Upper lobe of left lung (tissue), 6 donors: ENCODE measurements around the gene HINFP. TPM values are rescaled to one million over a fixed set of nuclear protein-coding genes. Genes with fewer than 3 reads are reported as not detected.

Experiments used
- ATAC-seq, 2 donors: fragments of 200-7000 bp; cut with Tn5 transposase; one replicate each; pipeline ENCODE4 v1.9.1; 2022; ENCODE audit warnings: mild to moderate bottlenecking in 2 of 2, moderate library complexity in 2 of 2; ENCODE audit not compliant: low FRiP score in 2 of 2
- DNase-seq, 2 donors: peaks; one replicate each; pipeline ENCODE4 v3.0.0-alpha.2; 2019 to 2020
- H3K27ac ChIP-seq, 4 donors: fragments of 200-600 bp; sonication (generic); one replicate each; pipeline ENCODE4 v1.5.1; 2016 to 2019
- H3K27me3 ChIP-seq, 4 donors: fragments of 200-600 bp; sonication (generic); one replicate each; pipeline ENCODE4 v1.5.1; 2017 to 2019
- H3K36me3 ChIP-seq, 4 donors: fragments of 200-600 bp; sonication (generic); one replicate each; pipeline ENCODE4 v1.5.1; 2016 to 2019
- H3K4me1 ChIP-seq, 4 donors: fragments of 200-600 bp; sonication (generic); one replicate each; pipeline ENCODE4 v1.5.1; 2018 to 2019
- H3K4me3 ChIP-seq, 4 donors: fragments of 200-600 bp; sonication (generic); one replicate each; pipeline ENCODE4 v1.5.1; 2017 to 2019; ENCODE audit warnings: mild to moderate bottlenecking in 2 of 4, moderate library complexity in 1 of 4
- H3K9me3 ChIP-seq, 4 donors: fragments of 200-600 bp; sonication (generic); one replicate each; pipeline ENCODE4 v1.5.1; 2018 to 2019
- EP300 ChIP-seq, 4 donors: sonication (generic); formaldehyde crosslinking; IDR thresholded peaks; one replicate each; pipeline ENCODE4 v1.5.1; 2017; ENCODE audit warnings: antibody characterized with exemption in 4 of 4, control low read depth in 2 of 4
- POLR2A ChIP-seq, 4 donors: fragments of 450-650 bp; IDR thresholded peaks; one replicate each; pipeline ENCODE4 v1.5.1; 2016 to 2017; ENCODE audit warnings: antibody characterized with exemption in 4 of 4, mild to moderate bottlenecking in 2 of 4
- POLR2AphosphoS5 ChIP-seq, 2 donors: sonication (generic); formaldehyde crosslinking; IDR thresholded peaks; one replicate each; pipeline ENCODE4 v1.5.1; 2017; ENCODE audit warnings: antibody characterized with exemption in 2 of 2
- WGBS, 2 donors: methylation state at CpG; one replicate each; pipeline ENCODE4 v1.1.5; 2017 to 2018; 5-methylcytosine and 5-hydroxymethylcytosine counted together
- total RNA-seq, 6 donors: library from RNA; depleted of rRNA in 4 of 6; stranded (reverse); fragments of >200 nt in 4 of 6; gene quantifications; one replicate each; pipeline versions ENCODE4 v1.1.0 to v1.2.1, GENCODE V29; 2016 to 2021
- TF ChIP-seq, protein P1 (sequence below), 6 experiments: fragments of 450-650 bp in 4 of 6; fragments of 200-600 bp in 2 of 6; sonication (generic) in 2 of 6; IDR thresholded peaks; one replicate each; pipeline ENCODE4 v1.5.1; 2016 to 2019; ENCODE audit warnings: antibody characterized with exemption in 6 of 6
- donor health status: DM: no; HTN: no; CAD: no; lungs with moderate emphysema.
- donor health status: DM: no; HTN: yes; CAD: no; lungs with severe emphysema.

HINFP gene
- total RNA-seq, 6 donors from 2014 or later: 22.3 to 90.1 (median 25.6) TPM

DNA sequence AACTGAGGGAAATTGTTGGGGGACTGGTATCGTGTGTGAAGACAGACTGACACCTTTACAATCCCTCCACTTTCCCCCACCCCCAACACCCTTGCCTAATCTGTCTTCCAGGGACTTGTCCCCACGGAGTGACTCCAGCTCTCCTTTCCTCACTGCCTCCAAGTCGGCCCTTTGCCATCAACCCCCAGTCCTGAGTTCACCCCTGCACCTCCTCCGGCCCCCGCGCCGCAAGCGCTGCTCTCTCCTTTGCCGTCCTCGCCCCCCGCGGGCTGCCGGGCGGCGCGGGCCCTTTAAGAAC, 27.3 kb downstream of the HINFP start:
- H3K27ac ChIP-seq: peak overlapping the region in 1 of 4 donors; percentile 14
- peaks cover 12 to 24% (median 16%) of the 10 kb centered on the region in 4 donors for H3K4me1 ChIP-seq
- H3K36me3 ChIP-seq: no peaks in the 10 kb centered on the region
- peak overlapping the region; percentile 55 to 66 (median 62) for H3K4me3 ChIP-seq
- ATAC-seq (no peak), DNase-seq (no peak)
- WGBS, 2 donors: 2 to 5% methylated on average over 10 to 16 of the region's 16 CpGs
- no peaks in the 10 kb centered on the region for H3K9me3 ChIP-seq
- H3K27me3 ChIP-seq: peaks cover 0 to 23% (median 13%) of the 10 kb centered on the region in 4 donors
- TF ChIP-seq POLR2AphosphoS5 (IDR thresholded peaks at IDR 0.05): no peak
- TF ChIP-seq EP300 (IDR thresholded peaks at IDR 0.05): no peak
- TF ChIP-seq, protein P1, sequence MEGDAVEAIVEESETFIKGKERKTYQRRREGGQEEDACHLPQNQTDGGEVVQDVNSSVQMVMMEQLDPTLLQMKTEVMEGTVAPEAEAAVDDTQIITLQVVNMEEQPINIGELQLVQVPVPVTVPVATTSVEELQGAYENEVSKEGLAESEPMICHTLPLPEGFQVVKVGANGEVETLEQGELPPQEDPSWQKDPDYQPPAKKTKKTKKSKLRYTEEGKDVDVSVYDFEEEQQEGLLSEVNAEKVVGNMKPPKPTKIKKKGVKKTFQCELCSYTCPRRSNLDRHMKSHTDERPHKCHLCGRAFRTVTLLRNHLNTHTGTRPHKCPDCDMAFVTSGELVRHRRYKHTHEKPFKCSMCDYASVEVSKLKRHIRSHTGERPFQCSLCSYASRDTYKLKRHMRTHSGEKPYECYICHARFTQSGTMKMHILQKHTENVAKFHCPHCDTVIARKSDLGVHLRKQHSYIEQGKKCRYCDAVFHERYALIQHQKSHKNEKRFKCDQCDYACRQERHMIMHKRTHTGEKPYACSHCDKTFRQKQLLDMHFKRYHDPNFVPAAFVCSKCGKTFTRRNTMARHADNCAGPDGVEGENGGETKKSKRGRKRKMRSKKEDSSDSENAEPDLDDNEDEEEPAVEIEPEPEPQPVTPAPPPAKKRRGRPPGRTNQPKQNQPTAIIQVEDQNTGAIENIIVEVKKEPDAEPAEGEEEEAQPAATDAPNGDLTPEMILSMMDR (IDR thresholded peaks at IDR 0.05): no peak
- TF ChIP-seq POLR2A (IDR thresholded peaks at IDR 0.05): no peak

DNA sequence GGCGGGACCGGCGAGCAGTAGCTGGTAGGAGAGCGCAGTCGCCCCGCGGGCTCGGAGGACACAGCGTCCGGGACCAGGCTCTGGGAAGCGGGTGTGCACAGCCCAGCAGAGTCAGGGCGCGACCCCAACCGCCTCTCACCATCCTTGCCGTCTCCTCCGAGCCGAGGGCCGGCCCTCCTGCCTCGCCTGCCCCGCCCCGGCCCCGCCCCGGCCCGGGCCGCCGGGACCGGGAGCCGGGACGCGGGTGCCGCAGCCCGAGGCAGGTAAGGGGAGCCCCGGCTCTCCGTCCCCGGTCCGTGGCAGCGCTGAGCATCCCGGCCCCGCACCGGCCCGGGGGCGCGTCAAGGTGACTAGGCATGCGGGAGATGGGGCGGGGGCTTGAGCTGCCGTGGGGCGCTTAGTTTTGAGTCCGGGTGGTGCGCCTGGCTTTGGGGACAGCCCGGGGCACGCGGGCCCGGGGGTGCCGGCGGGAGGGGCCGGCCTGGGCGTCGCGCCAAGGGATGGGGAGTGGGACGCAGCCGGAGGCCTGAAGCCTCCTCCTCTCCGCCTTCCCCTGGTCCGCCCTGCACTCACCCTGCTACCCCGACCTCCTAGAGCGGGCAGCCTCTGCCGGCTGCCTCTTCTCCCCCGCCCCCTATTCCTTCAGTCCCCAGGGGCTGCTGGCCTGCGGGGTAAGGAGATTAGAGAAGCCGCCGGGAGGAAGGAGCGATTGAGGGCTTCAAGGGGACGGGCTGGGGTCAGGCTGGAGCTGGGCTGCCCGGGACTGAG, 27.8 kb downstream of the HINFP start, which contains the start of gene ABCG4:
TSS of gene ABCG4 (plus strand) at position 35 of the 768 bp plus-strand sequence. CDS start 914 bp downstream, outside the sequence.
- TF ChIP-seq, protein P1 (IDR thresholded peaks at IDR 0.05): no peak
- TF ChIP-seq EP300 (IDR thresholded peaks at IDR 0.05) (no peak), POLR2A (IDR thresholded peaks at IDR 0.05) (no peak), POLR2AphosphoS5 (IDR thresholded peaks at IDR 0.05) (no peak)
- peak within 1 kb of the TSS in 1 of 4 donors; percentile 14 for H3K27ac ChIP-seq
- H3K36me3 ChIP-seq: no peaks in the 10 kb centered on the region
- no peaks in the 10 kb centered on the region for H3K9me3 ChIP-seq
- ATAC-seq (peak in 1 of 2 donors; percentile 56), DNase-seq (peak in 1 of 2 donors; percentile 88)
- WGBS, 2 donors: 0 to 7% methylated on average over 1 to 28 of the region's 73 CpGs
- H3K4me3 ChIP-seq: peak within 1 kb of the TSS; percentile 55 to 66 (median 62)
- peaks cover 0 to 23% (median 13%) of the 10 kb centered on the region in 4 donors for H3K27me3 ChIP-seq
- peaks cover 12 to 24% (median 16%) of the 10 kb centered on the region in 4 donors for H3K4me1 ChIP-seq

DNA sequence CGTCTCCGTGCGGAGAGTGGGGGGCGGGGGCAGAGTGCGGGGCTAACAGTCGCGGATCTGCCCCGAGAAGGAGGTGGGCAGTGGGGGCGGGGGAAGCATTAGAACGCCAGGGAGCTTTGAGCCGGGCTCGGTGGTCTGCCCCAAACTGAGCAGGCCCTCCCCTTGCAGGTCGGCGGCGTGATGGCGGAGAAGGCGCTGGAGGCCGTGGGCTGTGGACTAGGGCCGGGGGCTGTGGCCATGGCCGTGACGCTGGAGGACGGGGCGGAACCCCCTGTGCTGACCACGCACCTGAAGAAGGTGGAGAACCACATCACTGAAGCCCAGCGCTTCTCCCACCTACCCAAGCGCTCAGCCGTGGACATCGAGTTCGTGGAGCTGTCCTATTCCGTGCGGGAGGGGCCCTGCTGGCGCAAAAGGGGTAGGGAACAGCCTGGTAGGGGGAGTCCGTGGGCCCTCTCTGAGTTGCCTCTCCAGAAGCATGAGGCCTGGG, 28.5 kb downstream of the HINFP start:
- Histone ChIP-seq H3K4me3 (peak overlapping the region in 3 of 4 donors; percentile 60 to 66 (median 63)), H3K27me3 (peaks cover 0 to 23% (median 13%) of the 10 kb centered on the region in 4 donors), H3K9me3 (no peaks in the 10 kb centered on the region), H3K4me1 (peaks cover 12 to 19% (median 16%) of the 10 kb centered on the region in 4 donors), H3K27ac (no peak overlapping the region), H3K36me3 (no peaks in the 10 kb centered on the region)
- TF ChIP-seq POLR2AphosphoS5 (IDR thresholded peaks at IDR 0.05) (no peak), EP300 (IDR thresholded peaks at IDR 0.05) (no peak), POLR2A (IDR thresholded peaks at IDR 0.05) (no peak)
- TF ChIP-seq, protein P1 (IDR thresholded peaks at IDR 0.05): no peak
- 25 to 35% methylated on average over 25 to 33 of the region's 33 CpGs for whole genome bisulfite sequencing, 2 donors
- DNase-seq (peak in 1 of 2 donors; percentile 73), ATAC-seq (no peak)

DNA sequence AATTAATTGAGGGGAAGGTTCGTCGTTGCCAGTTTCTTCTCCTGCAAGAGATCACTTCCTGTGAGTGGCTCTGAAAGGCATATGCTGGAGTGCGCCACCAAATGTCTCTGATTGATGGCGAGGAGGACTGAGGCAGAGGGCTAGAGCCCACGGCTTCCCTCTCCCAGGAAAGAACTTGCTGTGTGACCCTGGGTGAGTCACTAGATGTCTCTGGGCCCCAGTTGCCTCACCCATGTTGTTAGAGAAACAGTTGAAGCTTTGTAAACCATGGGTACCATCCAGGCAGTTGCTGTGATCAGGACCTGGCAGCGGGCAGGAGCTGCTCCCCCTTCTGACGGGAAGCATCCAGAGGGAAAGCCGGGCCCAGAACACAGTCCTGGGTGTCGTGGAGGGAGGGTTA, 30.7 kb downstream of the HINFP start:
- Histone ChIP-seq H3K4me3 (no peak overlapping the region), H3K36me3 (no peaks in the 10 kb centered on the region), H3K27ac (no peak overlapping the region), H3K4me1 (peaks cover 12 to 18% (median 16%) of the 10 kb centered on the region in 4 donors), H3K9me3 (no peaks in the 10 kb centered on the region), H3K27me3 (peaks cover 0 to 23% (median 13%) of the 10 kb centered on the region in 4 donors)
- ATAC-seq: no peak
- 73 to 82% methylated on average over 9 of the region's 9 CpGs for WGBS, 2 donors
- no peak for TF ChIP-seq EP300 (IDR thresholded peaks at IDR 0.05)
- TF ChIP-seq POLR2A (IDR thresholded peaks at IDR 0.05): no peak
- TF ChIP-seq, protein P1 (IDR thresholded peaks at IDR 0.05): no peak
- TF ChIP-seq POLR2AphosphoS5 (IDR thresholded peaks at IDR 0.05): no peak
- no peak for DNase-seq
